Frontal cortex (tissue), 4 donors: ENCODE measurements around the gene LCE1F. TPM values are rescaled to one million over a fixed set of nuclear protein-coding genes. Genes with fewer than 3 reads are reported as not detected.

Experiments
- DNase-seq, 2 donors: peaks; one replicate each; pipeline ENCODE4 v3.0.0; 2012; ENCODE audit warnings: low spot score in 2 of 2
- FAIRE-seq: peaks from 2 replicates; lab custom pipeline; 2012; peaks lifted over from hg19 to GRCh38; lab: Jason Lieb, UNC
- total RNA-seq: library from RNA; depleted of rRNA; stranded (reverse); fragments of >200 nt; gene quantifications from one replicate; pipeline ENCODE4 v1.2.3, GENCODE V29; 2014
- donor health status: control.
- donor health status: control.
- donor health status: control.

Gene LCE1F, protein sequence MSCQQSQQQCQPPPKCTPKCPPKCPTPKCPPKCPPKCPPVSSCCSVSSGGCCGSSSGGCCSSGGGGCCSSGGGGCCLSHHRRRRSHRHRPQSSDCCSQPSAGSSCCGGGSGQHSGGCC
- total RNA-seq = not detected

DNA sequence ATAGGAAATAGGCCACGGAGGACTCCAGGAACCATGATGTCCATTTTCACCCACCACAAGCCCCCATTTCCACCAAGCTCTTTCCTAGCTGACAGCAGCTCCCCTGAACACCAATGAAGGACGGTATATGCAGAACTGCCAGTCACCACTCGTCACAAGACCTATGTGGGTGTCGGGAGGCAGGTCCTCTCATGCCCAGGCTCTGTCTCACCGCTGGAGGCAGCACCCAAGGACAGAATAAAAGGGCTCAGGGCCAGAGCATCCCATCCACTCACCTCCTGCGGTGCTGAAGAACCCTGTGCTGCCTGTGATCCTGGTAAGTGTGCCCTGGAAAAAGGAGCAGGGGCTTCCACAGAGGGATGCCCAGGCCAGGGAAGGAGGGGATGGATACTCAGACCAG, at the start of gene LCE1F:
TSS of gene LCE1F (plus strand) at position 266 of the 400 bp plus-strand sequence. CDS start 1,232 bp downstream, outside the sequence.
- FAIRE-seq (no peak), DNase-seq (no peak)

DNA sequence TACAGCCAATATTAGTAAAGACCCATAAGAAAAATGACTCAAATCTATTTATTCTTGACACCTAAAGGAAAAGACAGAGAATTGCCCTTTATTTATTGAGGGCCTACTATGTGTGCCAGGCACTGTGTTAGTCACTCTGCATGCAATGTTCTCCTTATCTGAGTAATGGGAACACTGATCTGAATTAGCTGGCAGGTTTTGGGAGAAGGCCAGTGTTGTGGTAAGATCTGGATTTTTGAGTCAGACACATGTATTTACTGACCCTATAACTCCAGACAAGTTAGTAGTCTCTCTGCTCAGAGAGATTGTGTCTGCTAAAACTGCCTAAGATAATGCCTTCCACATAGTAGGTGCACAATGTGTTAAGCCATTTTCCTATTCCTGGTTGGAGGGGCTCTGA, 49.7 kb upstream of the LCE1F start:
- FAIRE-seq (no peak), DNase-seq (no peak)

DNA sequence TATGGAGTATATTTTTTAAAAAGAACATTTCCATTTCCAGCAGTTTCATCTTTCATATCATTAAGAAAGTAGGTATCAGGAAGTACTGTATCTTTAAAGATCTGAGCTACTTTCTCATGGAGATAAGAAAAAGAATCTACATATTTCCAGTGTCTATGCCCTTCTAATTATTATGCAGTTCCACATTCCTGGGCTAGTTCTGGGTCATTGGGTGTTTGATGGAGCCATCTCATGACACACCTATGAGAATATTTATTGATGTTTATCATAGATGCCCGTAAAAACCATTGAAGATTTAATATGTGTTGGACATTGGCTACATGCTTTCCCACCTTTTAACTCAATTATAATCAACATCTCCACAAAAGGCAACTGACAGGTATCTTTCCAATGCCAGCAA, 46.0 kb upstream of the LCE1F start:
- DNase-seq (no peak), FAIRE-seq (no peak)

DNA sequence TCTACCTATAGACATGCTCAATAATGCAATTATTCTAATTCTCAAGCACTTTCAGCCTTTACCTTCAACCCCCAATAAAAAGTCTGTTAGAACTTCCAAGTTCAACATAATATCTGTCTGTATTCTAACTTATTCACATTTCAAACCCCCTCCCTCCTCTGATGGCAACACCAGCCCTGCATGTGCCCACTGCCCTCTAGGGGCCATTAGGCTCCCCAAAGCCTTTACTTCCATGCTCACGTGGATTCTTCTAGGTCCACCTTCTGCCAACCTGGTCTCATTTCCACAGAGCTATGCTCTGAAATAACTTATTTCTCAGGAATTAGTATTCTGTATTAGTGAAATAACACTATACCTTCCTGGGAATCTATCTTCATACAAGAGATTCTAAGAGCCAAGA, 39.3 kb upstream of the LCE1F start:
- no peak for DNase-seq
- FAIRE-seq = no peak

DNA sequence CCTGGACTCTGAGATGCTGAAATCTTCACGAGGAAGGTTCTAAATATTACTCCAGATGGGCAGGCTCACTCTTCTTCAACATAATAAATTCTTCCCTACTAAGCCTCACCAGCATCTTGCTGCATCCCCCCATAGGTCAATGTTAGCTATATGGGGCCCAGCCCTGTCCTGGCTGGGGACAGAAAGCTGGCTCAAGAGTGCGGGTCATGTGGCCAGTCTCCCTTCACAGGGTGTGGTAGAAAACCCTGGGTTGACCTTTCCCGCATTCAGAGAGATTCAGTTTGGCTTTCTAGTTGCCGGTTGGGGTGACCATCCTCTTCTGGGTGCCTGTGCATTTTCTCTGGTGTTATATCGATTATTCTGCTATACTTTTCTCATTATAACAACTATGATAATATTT, 36.9 kb upstream of the LCE1F start:
- no peak for FAIRE-seq
- no peak for DNase-seq

DNA sequence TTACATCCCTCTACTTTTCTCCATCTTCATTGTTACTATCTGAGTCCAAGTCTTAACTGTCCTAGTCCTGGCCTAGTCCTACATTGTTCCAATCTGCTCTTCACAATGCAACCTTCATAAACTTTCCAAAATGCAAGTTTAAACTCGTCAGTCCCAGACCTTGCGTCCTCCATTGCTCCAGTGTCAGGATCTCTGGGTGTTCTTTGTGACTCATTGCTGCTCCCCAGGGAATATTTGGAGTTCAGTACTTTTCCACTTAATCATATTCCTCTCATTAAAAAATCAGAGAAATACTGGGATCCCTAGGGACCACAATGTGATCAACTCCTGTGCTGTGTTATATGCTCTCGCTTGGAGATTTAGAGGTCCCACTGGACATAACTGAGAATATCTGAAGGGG, 35.1 kb upstream of the LCE1F start:
- DNase-seq = no peak
- FAIRE-seq = no peak

DNA sequence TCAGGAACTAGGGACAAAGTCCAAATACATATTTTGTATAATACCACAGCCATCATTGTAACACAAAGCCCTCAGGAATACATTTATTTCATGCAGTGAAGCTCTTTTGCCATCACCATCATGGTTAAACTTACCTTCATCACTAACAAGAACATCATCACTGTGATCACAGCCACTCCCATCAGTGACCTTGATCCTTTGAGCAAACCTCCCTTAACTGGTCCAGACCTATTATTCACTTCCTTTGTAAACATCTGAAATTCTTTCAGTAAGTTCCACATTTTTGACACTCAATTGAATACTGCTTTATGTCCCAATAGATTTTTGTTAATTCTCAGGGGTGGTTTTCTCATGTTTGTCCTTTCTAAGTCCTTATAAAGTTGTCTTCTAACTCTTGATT, 33.3 kb upstream of the LCE1F start:
- FAIRE-seq = no peak
- DNase-seq = no peak

DNA sequence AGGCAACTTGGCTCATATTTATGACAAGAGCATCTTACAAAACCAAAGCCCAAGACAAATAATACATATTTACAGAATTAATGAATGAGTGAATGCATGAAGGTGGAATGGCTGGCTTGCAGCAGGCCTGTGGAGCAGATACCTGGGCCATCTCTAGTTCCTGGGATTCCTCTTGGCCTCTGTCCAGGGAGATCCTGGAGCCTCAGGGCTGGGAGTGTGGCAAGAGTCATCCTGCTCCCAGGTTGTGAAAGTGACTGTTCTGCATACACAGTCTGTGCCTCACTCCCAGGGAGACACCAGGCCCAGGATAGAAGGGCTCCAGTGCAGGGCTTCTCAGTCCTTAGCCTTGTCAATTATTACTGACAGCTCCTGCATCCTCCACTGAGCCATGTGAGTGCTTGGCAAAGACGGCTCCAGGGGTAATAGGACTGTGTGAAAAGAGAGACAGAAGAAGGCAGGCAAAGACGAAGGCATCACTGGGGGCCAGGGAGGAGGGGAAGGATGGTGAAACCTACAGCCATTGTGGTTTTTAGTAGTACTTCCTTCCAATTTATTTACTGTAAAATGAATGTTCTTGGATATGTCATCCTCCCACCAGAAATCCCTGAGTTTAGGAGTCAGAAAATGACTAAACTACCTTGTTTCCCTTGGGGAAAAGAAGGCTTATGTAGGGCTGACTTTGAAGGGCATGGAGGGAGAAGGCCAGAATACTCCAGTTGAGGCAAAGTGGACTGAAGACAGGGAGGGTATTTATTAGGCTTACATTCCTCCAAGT, 31.4 kb upstream of the LCE1F start:
- DNase-seq (no peak), FAIRE-seq (no peak)

DNA sequence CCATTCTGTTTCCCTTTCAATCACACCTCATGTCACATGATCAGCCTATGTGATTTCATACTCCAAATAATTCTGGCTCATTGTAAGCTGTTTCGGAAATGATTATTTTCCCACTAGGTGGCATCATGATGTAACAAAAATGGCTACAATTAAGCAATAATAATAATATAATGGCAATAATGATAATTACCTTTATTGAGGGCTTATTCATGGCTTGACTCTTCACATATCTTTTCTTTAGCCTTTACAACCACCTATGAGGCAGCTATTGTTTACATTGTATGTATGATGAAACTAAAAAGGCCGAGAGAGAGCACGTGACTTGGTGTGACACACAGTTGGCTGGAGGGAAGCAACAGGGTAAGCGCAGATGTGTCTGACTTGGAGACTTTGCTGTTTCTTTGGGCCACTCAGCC, 29.6 kb upstream of the LCE1F start:
- FAIRE-seq = no peak

DNA sequence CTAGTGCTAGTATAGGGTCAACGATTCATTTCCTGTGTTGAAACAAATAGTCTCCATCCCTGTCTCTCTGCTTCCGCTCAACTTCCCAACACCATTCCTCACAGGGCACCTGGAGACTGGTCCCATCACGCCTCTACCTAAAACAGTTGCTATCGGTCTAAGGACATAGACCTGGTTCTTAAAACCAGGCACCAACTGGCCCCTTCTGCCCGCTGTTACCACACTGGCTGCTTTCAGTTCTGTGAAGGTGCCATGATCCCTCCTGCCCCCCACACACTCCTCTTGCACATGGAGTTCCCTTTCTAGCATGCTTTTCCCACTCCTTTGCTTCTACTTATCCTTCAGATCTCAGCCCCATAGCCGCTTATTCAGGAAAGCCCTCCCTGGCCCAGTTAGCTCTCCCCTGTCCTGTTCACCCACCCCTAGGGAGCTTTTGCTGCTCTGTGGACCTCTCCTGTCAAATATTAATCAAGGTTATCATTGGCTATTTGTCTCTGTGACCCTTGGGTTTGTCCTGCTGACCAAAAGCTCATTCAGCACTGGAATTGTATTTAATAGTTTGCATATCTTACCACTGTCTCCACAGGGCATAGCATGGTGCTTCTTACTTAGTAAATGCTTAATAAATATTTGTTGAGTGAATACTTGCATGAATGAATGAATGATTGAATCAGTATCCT, 29.0 kb upstream of the LCE1F start:
- DNase-seq = no peak
- no peak for FAIRE-seq

More for the DNA sequence above, 29.6 kb upstream of the LCE1F start:
- no peak for DNase-seq

DNA sequence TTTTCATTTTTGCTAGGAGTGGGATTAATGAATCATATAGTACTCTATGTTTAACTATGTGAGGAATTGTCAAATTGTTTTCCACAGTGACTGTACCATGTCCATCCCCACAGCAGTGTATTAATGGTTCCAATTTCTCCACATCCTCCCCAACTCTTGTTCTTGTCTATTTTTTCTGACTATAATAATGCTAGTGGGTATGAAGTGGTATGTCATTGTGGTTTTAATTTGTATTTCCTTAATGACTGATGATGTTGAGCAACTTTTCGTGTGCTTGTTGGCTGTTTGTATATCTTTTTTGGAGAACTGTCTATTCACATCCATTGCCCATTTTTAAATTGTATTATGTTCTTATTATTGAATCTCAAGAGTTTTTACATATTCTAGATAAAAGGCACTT, 27.1 kb upstream of the LCE1F start:
- FAIRE-seq = no peak
- DNase-seq = no peak

DNA sequence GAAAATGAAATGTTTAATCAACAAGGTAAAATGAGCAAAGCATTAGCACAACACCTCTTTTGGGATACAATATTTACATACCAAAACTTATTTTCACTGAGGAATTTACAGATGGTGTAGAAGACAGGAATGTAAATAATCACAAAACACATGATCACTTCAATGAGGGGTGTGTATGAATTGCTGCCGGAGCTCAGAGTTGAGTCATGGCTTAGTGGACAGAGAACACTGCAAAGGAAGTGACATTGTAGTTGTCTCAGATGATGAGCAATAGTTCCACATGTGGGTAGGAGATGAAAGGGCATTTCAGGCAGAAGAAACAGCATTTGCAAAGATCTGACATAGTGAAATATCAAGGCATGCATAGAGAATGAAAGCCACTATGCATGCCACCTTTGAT, 22.7 kb upstream of the LCE1F start:
- no peak for DNase-seq
- no peak for FAIRE-seq

DNA sequence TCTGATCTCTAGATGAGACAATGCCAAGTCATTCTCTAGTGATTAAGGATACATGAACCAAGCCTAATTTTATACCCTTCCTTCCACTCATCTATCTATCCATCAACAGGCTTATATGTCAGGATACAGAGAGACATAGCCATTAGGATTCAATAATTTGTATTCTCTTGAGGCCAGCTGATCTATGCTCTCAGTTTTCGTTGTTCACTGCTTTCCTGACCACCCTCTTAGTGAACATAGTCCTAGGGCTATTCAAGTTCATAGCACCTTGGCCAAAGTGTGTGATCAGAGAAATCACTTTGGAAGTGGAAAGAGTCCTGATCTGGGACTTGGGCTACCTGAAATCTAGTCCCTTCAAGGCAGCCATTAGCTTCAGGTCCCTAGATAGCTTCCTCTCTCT, 21.4 kb upstream of the LCE1F start:
- DNase-seq (no peak), FAIRE-seq (no peak)

DNA sequence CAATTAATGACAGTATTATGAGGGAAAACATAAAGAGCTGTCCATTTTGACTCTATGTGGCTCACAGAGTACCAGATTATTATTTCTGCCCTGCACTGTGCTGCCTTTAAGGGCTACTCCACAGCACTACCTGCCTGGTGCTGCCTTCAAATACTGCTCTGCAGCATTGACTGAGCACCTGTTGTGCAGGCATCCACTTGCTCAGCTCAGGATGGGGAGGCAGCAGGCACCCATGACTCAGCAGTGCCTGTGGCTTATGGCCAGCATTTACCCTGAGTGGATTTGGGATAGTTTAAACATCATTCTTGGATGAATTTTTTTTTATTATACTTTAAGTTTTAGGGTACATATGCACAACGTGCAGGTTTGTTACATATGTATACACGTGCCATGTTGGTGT, 18.1 kb upstream of the LCE1F start:
- DNase-seq (no peak), FAIRE-seq (no peak)

DNA sequence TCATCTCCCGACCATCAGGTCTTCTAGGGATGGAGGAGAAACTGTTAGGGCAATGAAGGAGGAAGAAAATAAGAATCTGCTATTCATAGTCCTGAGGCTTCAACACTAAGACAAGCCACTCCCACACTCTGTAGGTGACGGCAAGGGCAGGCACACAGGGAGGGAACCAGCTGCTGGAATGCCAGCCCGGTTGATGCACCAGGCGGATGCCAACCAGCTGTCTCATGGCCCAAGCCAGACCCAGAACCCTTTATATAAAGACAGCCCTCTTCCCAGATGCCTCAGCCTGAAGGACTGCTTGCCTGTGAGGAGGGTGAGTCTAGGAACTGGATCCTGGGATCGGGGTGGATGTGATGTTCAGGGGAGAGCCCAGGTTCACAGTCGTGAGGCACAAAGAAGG, 17.2 kb upstream of the LCE1F start, which contains the start of gene KPRP:
TSS of gene KPRP (plus strand) at position 279 of the 400 bp plus-strand sequence. CDS start 1,564 bp downstream, outside the sequence.
- FAIRE-seq (no peak), DNase-seq (no peak)

DNA sequence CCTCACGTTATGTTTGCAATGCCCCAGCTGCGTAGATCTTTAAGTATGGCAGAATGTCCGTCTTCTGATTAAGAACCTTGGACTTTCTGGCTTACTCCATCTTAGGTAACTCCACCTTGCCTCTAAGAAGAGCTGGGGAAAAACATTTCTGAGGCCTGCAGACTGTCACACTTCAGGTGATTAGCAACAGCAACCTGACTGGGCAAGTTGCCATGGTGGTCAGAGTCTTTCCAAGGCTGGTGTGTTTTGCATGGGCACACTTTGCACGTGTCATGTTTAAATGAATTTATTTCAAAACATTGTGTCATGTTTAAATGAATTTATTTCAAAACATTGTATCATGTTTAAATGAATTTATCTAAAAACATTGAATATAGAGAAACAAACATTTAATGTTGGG, 16.3 kb upstream of the LCE1F start:
- no peak for DNase-seq
- no peak for FAIRE-seq

DNA sequence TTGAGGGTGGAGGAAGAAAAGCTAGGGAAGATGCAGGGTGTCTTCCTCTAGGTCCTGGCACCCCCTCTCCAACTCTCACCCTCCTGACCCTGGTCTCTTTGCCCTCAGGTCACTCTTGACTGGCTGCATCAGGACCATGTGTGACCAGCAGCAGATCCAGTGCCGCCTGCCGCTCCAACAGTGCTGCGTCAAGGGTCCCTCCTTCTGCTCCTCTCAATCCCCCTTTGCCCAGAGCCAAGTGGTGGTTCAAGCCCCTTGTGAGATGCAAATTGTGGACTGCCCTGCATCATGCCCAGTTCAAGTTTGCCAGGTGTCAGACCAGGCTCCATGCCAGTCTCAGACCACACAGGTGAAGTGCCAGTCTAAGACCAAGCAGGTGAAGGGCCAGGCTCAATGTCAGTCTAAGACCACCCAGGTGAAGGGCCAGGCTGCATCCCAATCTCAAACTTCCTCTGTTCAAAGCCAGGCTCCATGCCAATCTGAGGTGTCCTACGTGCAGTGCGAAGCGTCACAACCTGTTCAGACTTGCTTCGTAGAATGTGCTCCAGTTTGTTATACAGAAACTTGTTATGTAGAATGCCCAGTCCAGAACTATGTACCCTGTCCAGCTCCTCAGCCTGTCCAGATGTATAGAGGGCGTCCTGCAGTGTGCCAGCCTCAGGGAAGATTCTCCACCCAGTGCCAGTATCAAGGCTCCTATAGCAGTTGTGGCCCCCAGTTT, 15.3 kb upstream of the LCE1F start:
- no peak for DNase-seq
- FAIRE-seq = no peak

DNA sequence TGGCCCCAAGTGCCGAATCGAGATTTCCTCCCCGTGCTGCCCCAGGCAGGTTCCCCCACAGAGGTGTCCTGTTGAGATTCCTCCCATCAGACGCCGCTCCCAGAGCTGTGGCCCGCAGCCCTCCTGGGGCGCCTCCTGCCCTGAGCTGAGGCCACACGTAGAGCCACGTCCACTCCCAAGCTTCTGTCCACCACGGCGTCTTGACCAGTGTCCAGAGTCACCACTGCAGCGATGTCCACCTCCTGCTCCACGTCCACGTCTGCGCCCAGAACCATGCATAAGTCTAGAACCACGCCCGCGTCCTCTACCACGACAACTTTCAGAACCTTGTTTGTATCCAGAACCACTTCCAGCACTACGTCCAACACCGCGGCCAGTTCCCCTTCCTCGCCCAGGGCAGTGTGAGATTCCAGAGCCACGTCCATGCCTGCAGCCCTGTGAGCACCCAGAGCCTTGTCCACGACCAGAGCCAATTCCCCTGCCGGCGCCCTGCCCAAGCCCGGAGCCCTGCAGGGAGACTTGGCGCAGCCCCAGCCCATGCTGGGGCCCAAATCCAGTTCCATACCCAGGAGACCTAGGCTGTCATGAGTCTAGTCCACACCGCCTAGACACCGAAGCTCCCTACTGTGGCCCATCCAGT, 14.3 kb upstream of the LCE1F start:
- FAIRE-seq = no peak

DNA sequence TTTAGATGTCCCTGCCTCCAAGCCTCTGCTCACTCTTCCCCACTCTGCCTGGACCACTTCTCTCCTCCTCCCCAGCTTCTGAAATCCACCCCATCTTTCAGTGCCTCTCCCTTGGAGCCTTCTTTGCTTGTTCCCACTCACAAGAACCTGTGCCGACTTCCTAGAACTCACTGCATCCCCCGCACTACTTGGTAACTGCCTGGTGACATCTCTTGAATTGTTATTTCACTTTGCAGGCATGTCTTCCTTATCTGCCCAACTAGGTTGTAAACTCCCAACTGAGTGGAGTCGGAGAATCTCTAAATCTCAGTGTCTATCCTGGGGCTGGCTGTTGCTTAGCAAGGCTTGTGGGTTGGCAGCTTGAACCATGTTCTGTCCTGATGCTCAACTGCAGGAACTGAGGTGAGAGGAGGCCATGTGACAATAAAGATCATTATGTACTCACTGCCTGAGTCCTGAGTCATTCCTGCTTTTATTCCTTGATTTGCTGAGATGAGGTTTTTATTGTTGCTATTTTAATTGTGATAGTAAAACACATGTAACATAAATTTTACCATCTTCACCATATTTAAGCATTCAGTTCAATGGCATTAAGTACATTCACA, 13.2 kb upstream of the LCE1F start:
- no peak for FAIRE-seq
- DNase-seq = peak in 1 of 2 donors; percentile 10

More for the DNA sequence above, 14.3 kb upstream of the LCE1F start:
- no peak for DNase-seq
